GM19035 (cell line): ENCODE results near the gene ATG7.

Experiments
- ATAC-seq: cut with Tn5 transposase; IDR thresholded peaks from one replicate; pipeline ENCODE4 v1.9.1; 2021; ENCODE audit not compliant: unreplicated experiment

The ATG7 gene

DNA sequence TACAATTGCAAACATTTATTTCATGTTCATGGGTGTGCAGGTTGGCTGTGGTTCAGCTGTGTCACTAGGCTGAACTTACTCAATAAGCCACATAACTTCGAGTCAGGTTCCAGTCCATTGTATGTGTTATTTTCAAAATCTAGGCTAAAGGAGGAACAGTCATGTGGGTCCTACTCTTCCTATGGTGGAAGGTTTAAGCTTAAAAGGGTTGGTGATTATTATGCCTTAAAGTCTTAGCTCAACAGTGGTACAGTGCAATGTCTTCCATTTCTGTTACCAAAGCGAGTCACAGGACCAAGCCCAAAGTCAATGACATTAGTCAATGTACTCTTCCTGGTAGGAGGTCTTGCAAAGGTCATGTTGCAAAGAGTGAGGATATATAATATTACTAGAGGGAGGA lies 78.2 kb downstream of the ATG7 start:
- no peak for ATAC-seq

DNA sequence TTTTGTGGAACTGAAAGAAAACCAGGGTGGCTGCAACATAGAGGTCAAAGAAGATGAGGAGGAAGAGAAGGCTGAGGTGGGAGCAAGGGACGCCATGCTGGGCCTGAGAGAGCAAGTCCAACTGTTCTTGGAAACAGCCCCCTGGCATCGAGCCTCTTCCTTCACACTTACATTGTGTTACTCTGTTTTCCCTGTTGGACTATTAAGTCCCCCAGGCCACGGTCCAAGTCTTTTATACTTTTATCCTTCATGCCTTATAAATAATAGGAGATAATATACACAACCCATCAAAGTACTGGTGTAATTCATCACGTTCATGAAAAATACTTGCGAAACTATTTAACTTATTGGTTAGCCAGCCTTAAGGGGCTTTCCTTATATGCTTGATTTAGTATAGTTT lies 79.3 kb downstream of the ATG7 start:
- ATAC-seq, result no peak

DNA sequence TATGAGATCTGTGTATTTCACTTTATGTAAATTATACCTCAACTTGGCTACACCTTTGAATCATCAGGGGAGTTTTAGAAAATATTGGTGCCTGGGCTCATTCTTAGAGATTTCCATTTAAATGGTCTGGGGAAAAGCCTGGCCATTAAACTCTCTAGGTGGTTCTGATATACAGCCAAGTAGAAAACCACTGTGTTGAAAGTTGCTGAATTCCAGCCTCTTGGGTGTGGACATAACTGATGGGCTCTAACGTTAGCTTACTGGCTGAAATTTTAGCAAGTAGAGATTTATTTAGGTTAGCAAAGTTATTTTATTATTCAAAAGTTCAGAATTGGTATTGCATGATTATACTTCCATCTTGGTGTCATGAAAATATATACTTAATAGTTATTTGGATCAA lies 84.1 kb downstream of the ATG7 start:
- no peak for ATAC-seq

DNA sequence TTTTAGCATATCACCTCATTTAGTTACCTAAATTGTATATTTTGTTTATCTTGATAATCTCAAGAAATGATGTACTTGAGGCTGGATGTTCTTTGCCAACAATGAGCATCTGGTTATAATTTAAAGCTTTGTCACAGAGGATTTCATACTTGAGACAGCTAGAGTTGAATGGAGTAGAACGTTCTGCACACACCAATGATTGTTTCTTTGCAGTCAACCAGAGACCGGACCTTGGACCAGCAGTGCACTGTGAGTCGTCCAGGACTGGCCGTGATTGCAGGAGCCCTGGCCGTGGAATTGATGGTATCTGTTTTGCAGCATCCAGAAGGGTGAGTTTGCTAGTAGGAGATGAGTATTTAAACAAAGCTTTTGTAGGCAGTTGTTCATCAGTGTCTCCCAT lies 90.4 kb downstream of the ATG7 start:
- no peak for ATAC-seq

DNA sequence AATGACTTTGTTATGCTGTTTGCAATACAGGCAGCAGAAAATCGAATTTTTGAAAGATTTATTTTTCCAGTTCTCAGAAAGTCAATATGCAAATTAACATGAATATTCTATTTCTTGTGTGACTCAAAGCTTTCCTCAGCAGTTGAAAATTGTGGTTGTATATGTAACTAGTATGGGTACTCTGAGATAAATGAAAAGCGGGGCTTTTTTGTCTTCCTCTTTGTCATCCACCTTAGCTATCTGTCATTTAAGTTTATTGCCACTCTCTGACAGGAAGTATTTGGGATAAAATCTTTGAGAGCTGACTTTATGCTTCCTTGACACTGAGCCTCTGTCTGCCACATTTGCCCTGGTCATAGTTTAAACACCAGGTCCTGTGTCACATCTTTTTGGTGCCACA lies 91.5 kb downstream of the ATG7 start:
- no peak for ATAC-seq

DNA sequence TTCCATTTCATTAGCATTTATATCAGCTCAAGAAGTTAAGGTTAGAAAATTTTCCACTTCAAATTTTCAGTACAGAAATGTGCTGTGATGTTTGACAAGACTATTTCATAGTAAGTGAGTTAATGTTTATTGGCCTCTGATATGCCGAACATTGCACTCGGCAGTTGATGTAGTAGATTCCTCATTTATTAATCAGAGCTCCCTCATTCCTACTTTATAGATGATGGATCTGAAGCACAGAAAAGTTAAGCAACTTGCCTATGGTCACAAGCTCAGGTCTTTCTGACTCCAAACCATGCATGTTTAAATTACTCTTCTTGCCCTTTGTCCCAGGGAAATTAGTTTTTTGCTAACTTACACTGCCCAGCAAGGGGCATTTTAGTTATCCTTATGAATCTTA lies 92.0 kb downstream of the ATG7 start:
- ATAC-seq, result no peak

DNA sequence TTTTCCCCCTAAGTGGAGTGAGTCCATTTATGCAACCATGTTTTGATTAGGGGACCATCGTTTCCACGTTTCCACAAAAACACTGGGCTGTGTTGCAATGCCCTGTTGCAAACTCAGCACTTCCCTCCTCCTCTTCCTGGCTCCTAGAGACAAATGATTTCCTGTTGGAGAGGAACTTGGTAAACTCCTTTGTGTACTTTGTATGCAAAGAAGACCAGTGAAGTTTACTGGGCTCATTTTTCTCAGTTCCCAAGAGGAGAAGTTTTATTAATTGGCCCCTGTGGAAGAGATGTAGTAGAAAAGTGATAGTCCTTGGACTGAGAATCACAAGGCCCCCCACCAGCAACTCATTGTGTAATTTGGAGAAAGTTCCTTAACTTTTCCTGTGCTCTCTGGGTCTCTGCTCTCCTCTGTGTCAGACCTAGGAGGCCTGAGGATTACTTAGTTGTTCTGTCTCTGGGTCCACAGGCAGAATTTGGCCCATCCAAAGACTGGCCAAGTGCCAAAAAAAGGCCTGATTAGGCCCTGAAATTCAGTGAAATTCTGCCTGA lies 95.0 kb downstream of the ATG7 start:
- no peak for ATAC-seq

DNA sequence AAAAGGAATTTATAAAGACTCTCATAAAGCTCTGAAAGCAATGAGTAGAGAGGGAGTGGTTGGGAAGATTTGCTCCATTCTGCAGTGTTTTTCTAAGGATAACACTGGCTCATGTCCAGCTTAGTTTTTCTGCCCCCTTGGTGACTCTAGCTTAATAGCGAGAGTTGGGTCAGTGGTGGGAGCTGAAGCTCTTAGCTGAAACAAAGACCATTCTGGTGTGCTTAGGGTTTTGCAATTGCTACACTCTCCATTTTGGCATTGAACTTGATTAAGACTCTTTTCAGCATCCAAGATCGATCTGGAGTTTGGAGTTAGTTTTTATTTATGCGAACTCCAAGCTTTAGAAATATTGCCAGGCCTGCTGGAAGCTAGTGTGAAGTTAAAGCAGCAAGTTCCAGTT lies 98.0 kb downstream of the ATG7 start:
- ATAC-seq, result no peak

DNA sequence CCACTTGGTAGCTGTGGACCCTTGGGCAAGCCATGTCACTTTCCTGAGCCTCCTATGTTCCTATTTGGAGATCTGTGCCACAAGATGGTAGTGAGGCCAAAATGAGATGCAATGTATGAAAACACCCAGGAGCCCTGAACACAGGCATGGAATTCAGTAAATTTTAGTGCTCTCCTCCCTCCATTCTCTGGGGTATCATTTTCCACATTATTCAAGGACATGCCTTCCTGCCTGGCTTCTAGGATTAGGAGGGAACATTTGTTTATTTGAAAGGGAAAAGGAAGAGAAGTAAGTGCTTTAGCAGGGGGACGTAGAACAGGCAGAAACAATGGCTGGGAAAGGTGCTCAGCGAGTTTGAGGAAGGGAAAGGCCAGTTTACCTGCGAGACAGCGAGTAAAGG lies 98.8 kb downstream of the ATG7 start:
- no peak for ATAC-seq

DNA sequence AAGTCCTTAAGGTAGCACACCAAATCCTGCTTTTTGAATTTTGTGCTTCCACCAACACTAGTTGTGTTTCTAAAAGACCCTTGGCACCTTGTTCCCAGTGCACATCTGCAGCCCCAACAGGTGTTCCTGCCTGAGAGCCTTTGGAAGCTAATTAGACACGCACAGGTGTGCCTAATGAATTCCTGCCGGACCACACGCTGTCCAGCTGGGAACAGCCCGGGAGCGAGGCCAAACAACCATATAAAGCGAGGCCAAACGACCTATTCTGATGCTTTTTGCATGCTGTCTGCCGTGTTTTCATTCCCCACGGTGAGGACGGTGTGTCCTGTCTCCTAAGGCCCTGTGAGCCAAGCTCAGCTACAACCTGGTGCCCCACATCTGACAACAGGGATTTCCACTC lies 99.5 kb downstream of the ATG7 start:
- ATAC-seq, result no peak

DNA sequence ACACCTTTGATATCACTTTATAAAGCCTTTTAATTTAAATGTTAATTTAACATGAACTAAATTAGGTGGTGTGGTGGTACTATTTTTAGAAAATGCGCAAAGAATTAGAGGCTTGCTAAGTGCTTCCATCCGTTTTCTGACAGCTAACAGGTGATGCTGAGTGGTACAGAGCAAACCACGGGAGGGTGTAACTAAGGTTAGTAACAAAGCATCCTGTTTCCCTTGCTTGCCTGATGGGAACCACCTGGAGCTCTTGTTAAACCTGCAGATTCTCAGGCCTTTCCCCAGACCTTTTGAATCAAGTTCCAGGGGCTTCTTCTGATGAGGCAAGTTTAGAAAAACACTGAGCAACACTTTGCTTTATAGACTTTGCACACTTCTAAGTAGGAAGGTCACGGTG lies 101.0 kb downstream of the ATG7 start:
- no peak for ATAC-seq

DNA sequence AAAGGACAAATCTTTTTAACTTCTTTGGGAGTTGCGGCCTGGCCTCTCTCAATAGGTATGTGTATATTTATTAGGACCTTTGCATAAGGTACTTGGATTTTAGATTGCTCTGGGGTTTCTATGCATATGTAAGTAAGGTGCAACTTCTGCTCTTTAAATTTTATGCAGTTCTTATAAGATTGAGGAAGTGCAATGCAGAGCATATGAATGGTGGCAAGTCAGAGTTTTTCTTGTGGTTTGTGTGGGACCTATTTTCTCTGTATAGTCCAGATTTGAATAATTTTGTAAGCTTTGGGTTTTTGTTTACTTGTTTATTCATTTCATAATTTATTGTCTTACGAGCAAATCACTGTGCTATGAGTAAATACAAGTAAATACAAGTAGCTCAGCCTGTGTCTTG lies 101.5 kb downstream of the ATG7 start:
- ATAC-seq, result no peak

DNA sequence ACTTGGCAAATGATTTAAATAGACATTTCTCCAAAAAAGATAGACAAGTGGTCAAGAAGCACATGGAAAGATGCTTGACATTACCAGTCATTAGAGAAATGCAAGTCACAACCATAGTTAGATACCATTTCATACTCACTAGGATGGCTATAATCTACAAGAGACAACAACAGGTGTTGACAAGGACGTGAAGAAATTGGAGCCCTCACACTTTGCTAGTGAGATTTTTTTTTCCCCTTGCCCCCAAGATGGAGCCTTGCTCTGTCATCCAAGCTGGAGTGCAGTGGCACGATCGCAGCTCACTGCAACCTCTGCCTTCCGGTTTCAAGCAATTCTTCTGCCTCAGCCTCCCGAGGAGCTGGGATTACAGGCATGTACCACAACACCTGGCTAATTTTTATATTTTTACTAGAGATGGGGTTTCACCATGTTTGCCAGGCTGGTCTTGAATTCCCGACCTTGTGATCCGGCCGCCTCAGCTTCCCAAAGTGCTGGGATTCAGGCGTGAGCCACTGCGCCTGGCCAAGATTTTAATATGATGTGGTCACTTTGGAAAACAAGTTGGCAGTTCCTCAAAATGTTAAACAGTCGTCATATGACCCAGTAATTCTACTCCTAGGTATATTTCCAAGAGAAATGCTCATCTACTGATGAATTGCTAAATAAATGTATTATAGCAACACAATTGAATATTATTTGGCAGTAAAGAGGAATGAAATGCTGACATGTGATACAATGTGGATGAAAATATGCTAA lies 103.3 kb downstream of the ATG7 start:
- no peak for ATAC-seq

DNA sequence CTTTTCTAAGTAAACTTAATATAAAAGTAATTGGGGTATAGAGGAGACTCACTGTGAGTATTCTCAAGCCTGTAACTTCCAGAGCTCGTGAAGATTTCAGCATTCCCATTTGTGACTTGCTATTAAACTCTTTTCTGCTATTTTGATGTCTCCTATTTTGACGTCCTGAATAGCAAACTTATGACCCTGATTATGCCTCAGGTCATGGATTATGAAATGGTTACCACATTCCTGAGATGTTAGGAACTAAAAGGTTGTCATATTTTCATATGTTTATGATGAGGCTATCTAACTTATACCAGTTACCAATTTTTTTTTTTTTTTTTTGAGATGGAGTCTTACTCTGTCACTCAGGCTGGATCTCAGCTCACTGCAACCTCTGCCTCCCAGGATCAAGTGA lies 105.5 kb downstream of the ATG7 start:
- no peak for ATAC-seq

DNA sequence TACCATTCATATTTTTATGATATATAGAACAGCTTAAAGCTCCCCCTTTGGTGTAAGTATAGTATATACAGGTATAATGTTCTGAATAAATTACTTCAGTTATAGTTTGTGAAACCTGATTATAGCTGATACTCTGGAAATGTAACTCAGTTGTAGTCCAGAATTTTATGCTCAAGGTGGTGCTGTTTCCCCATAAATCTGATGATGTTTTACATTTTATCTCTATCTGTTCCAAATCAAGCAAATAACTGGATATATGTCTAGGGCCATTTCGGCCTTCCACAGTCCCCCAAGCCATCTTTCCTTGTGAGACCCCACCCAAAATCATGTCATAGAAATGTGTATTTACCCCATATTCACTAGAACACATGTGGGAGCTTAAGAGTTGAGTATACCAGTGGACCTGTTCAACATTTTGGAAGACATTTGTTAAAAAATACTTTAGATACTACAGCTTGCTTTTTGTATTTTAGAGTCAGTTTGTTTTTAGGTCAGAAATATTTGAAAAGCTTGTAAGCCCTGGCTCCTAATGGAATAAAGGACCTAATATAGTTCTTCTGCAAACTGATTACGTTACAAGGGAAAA lies 107.1 kb downstream of the ATG7 start:
- no peak for ATAC-seq

DNA sequence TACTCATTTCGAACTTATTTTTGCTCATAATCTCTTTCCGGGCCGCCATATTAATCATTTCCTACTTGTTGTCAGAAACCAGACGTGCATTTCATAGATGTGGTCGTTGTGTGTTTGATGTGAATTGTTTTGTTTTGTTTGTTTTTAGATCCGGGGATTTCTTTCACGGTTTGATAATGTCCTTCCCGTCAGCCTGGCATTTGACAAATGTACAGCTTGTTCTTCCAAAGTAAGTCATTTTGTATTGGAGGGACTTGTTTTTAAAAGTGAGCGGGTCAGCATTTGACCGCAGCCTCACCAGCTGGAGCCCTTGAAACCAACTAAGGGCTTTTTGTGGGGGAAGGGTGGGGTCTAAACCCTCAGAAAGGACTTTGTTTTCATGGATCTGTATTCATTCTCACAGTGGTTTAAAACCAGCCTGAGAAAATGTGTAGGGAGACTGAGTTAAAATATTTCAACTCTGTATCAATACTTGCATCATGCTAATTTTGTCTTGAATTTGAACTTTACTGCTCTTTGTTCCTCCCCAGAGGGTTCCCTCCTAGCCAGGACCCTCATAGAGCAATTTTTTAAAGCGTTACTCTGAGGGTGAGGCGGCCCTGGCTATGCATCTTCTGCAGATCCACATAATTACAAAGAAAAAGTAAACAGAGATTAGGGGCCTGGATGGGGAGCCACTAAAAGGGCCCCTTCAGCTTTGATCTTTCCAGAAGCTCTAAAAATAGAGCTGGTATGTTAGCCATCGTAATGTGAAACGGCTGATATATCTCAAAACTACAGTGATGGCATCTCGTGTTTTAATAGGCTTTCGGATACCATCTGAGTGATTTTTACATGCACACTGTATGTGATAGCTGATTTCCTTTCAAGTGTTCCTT lies 107.9 kb downstream of the ATG7 start:
- no peak for ATAC-seq

DNA sequence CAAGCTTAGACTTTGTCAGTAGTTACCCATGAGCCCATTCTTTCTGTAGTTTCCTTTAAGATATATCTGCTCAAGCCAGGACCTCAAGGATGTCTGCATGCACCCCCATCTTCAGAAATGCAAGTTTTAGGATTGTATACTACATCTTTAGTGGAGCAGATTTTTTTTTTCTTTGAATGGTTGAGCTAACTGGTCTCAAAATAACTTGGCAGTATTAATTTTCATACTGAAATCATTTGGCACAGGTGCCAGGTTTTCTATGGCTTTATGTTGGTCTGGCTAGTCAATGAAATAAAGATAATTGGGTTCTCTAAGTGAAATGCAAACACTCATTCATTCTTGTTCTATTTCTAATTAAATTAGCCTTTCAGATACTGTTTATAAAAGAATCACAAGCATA lies 108.9 kb downstream of the ATG7 start:
- ATAC-seq, result no peak

DNA sequence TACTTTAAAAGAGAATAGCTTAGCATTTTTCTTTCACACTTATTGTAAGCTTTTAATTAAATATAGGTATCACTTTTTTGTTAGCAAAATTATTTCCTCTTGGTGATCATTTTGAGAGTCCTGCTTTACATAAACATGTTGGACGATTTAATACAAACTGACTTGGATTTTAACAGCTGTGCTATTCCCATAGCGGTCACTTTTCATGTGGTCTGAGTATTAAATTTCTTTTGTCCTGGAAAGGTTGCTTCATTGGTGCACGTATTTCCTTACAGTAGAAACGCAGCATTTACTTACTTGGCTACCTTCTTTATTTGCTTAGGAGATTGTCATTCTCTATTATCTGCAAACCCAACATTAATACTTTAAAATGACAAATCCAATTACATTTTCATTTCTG lies 109.4 kb downstream of the ATG7 start:
- no peak for ATAC-seq

DNA sequence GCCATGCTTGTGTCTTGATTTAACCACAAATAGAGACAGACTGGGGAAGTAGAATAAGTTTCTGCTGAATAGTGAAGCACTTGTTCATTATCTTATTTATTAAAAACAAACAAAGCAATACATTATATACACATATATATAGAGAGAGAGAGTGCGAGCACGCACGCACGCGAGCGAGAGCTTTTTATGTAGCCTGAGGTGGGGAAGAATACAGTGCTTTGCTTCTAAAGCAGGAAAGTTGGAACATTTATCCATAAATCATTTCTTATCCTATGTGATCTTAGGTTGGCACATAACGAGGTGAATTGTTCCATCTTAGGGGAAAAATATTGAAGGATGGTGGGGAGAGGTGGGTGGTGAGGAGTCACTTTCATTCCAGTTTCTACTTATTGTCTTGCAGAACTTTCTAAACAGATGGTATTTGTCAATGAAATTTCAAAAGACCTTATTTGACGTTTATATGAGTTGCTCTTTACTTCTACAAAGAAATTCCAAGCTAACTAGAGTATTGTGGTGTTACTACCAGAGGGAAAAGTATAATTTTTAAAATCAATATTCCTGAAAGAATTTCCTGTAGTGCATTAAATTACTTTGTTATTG lies 110.0 kb downstream of the ATG7 start:
- ATAC-seq, result no peak

DNA sequence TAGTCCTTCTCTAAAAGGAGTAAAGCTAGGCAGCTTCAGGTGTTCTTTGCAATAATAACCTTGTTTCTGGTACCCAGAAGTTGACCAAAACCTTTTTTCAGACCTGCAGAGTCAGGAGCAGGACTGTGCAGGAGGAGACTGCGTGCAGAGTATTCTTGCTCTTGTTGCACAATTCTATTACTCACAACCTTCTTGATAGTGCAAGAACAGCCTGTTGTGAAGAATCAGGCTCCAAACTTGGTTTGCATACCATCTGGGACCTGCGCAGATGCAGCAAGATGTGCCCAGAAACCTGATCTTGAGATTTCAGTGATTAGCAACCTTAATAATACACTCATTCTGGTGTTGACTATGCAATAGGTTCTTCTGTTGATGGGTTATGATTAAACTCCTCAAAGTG lies 111.9 kb downstream of the ATG7 start:
- no peak for ATAC-seq

DNA sequence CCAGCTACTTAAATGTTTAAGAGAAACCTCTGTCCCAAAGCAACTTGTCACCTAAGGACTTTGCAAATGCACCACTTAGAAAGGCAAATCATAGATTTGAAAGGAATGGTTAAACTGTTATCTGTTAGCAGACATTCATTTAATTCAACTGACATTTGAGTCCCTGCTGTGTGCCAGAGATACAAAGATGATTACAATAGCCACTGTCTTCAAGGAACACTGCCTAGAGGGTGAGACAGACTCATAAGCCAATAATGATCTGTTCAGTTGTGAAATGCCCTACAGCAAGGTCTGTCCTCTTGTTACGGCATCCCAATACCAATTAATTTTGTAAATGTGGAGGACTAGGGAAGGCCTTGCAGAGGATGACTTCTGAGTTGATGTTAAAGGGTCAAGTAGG lies 113.1 kb downstream of the ATG7 start:
- no peak for ATAC-seq
